SJSA1 (cell line): ENCODE data around the gene FIZ1. TPM values are rescaled to one million over a fixed set of nuclear protein-coding genes. Genes with fewer than 3 reads are reported as not detected.

Experiments
- DNase-seq, 2 experiments: peaks; one replicate each; pipeline ENCODE4 v3.0.0-alpha.2; 2015 to 2020; ENCODE audit warnings: low spot score in 2 of 2, low read depth in 1 of 2
- H3K27ac ChIP-seq: fragments of 250-450 bp; sonication (Bioruptor Pico); 2 replicates; pipeline ENCODE4 v1.5.1; 2020; ENCODE audit warnings: mild to moderate bottlenecking, moderate library complexity
- H3K27me3 ChIP-seq: fragments of 250-450 bp; sonication (Bioruptor Pico); replicated peaks from 2 replicates; pipeline ENCODE4 v1.5.1; 2020; ENCODE audit warnings: mild to moderate bottlenecking, moderate library complexity
- H3K36me3 ChIP-seq: fragments of 250-450 bp; sonication (Bioruptor Pico); 2 replicates; pipeline ENCODE4 v1.5.1; 2020; ENCODE audit warnings: mild to moderate bottlenecking
- H3K4me1 ChIP-seq: fragments of 250-450 bp; sonication (Bioruptor Pico); replicated peaks from 2 replicates; pipeline ENCODE4 v1.6.1; 2021; ENCODE audit warnings: mild to moderate bottlenecking
- H3K4me3 ChIP-seq: fragments of 250-450 bp; sonication (Bioruptor Pico); 2 replicates; pipeline ENCODE4 v1.5.1; 2020; ENCODE audit warnings: mild to moderate bottlenecking
- H3K9me3 ChIP-seq: fragments of 250-450 bp; sonication (Bioruptor Pico); replicated peaks from 2 replicates; pipeline ENCODE4 v1.5.1; 2020; ENCODE audit warnings: mild to moderate bottlenecking
- total RNA-seq: library from RNA; depleted of rRNA; stranded (reverse); fragments of >200 nt; shearing (Covaris generic); gene quantifications from 2 replicates; pipeline ENCODE4 v1.2.3, GENCODE V29; 2014

Gene FIZ1
- total RNA-seq, 1 experiment from 2014 or later = 5.4 TPM

DNA sequence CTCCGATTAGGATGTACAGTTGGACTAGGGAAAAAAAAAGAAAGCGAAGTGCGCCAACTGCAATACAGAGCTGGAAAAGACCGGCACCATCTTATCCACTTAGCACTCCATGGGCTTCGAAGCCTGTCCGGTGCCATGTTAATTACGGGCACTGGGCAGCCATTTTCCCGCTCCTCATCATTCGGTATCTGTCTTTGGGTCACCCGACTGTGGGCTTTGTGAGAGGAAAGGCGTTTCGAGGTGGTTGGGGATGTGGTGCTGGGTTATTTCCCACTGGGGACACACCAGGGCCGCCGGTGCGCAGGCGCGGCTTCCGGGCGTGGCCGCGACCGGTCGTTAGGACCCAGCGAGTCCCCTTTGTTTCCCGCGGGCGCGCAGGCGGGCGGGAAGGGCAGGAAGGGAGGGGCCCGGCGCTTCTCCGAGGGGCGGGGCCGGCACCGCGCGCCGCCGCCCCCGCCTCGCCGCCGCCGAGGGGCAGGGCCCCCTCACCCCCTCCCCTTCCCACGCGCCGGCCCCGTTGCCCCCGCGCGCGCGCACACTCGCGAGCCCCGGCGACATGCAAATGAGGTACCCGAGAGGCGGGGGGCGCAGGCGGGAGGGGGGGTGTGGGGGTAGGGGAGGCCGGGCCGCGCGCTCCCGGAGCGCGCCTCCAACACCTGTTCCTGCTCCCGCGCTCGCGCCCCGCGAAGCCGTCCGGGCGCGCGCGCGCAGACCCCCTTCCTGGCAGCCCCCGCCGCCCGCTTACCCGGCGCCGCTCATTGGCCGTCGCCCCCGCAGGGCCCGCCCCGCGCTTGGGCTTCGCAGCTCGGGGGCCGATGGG, 735 bp upstream of the FIZ1 start, which contains the start of gene ZNF524:
Gene ZNF524, plus strand, starts transcription at position 447 of the 820 bp plus-strand sequence. CDS start 1,825 bp downstream, outside the sequence.
- Histone ChIP-seq H3K4me3 (peak within 1 kb of the TSS; percentile 64), H3K27ac (peak within 1 kb of the TSS; percentile 93), H3K27me3 (no peaks in the 10 kb centered on the region), H3K36me3 (peaks cover 34% of the 10 kb centered on the region), H3K4me1 (peaks cover 13% of the 10 kb centered on the region), H3K9me3 (no peaks in the 10 kb centered on the region)
- DNase-seq = peak; percentile 86 to 99

DNA sequence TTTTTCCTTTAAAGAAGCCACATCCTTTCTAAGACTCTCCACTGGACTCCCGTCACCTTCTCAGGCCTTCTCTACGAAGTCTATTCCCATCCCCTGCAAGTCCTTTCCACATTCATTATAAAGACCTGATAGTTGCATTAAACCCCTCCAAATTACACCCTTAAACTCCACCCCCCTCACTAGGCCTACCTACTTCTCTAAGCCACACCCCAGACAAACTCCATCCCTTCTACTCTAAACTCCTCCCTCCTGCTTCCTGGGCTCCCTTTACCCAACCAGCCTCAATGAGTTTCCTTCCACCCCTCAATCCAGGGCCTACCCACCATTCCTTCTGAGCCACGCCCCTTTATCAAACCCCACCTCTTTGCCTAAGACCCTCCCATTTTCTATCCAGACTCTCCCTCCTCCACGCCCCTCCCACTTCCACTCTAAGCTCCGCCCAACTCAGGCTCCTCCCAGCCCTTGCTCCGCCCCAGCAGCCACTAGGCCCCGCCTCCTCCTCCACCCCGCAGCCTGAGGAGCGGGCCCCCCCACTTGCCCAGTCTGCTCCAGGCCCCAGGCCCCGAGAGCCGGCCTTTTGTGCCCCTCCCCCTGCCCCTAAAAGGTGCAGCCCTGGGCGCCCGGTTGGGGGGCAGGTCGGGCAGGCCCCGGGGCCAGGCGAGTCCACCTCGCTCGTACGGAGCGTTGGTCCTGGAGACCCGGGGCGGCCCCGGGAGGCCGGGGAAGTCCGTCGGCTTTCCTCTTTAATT, 424 bp downstream of the FIZ1 start:
- peak overlapping the region; percentile 93 for H3K27ac ChIP-seq
- H3K4me1 ChIP-seq = peaks cover 5% of the 10 kb centered on the region
- peak overlapping the region; percentile 64 for H3K4me3 ChIP-seq
- H3K27me3 ChIP-seq = no peaks in the 10 kb centered on the region
- H3K36me3 ChIP-seq = peaks cover 39% of the 10 kb centered on the region
- peak; percentile 96 to 99 for DNase-seq
- no peaks in the 10 kb centered on the region for H3K9me3 ChIP-seq

DNA sequence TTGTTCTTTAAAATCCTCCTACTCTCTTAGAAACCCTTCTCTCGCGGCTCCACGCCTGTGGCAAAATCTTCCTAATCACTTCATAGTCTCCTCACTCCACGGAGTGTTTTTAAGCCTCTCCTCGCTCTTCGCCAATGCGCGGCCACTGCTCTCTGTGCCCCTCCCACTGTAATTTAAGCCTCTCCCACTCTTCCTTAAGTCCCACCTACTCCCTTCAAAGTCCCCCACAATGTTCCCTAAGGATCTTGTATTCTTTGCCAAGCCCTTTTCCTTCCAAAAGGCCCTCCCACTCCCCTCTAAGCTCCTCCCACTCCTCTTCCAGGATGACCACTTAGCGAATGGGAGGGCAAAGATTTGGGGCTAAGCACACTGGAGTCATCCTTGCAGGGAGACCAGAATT, 1.3 kb downstream of the FIZ1 start:
- Histone ChIP-seq H3K9me3 (no peaks in the 10 kb centered on the region), H3K4me3 (no peak overlapping the region)
- DNase-seq = no peak

DNA sequence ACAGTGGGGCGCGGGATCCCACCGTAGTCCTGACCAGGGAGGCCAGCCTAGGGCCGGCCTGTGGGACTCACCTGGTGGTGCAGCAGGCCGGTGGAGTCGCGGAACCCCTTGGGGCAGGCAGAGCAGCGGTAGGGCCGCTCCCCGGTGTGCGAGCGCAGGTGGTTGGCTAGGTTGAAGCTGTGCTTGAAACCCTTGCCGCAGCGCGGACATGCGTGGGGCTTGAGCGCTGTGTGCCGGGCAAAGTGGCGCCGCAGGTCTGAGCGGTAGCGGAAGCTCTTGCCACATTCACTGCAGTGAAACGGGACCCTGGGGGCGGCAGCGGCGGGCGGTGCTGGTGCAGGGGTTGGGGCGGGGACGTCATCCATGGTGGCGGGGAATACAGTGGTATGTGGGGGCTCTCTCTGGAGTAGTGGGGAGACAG, 1.8 kb downstream of the FIZ1 start:
- DNase-seq = no peak
- Histone ChIP-seq H3K27ac (no peak overlapping the region), H3K36me3 (peaks cover 45% of the 10 kb centered on the region), H3K27me3 (no peaks in the 10 kb centered on the region), H3K9me3 (no peaks in the 10 kb centered on the region), H3K4me3 (no peak overlapping the region), H3K4me1 (peaks cover 5% of the 10 kb centered on the region)

More for the DNA sequence above, 1.3 kb downstream of the FIZ1 start:
- Histone ChIP-seq H3K27ac (no peak overlapping the region), H3K27me3 (no peaks in the 10 kb centered on the region), H3K36me3 (peaks cover 43% of the 10 kb centered on the region), H3K4me1 (peaks cover 5% of the 10 kb centered on the region)

DNA sequence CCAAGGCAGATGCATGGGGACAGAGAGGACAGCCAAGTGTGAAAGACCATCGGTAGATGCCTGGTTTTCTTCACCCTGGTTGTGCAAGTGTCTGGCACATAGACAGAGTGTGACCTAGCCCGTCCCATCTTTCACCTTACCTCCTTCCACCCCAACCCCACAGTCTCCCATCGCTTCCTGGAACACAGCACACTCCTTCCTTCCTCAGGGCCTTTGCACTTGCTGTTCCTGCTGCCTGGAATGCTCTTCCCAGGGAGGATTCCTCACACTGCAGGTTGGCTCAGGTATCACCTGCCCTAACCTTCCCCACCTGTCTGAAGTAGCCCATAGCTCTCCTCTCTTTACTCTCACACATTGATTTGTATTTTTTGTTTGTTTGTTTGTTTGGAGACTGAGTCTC, 3.0 kb downstream of the FIZ1 start:
- Histone ChIP-seq H3K27me3 (no peaks in the 10 kb centered on the region), H3K4me1 (peaks cover 5% of the 10 kb centered on the region), H3K27ac (no peak overlapping the region), H3K9me3 (no peaks in the 10 kb centered on the region), H3K4me3 (no peak overlapping the region), H3K36me3 (peaks cover 50% of the 10 kb centered on the region)
- no peak for DNase-seq

DNA sequence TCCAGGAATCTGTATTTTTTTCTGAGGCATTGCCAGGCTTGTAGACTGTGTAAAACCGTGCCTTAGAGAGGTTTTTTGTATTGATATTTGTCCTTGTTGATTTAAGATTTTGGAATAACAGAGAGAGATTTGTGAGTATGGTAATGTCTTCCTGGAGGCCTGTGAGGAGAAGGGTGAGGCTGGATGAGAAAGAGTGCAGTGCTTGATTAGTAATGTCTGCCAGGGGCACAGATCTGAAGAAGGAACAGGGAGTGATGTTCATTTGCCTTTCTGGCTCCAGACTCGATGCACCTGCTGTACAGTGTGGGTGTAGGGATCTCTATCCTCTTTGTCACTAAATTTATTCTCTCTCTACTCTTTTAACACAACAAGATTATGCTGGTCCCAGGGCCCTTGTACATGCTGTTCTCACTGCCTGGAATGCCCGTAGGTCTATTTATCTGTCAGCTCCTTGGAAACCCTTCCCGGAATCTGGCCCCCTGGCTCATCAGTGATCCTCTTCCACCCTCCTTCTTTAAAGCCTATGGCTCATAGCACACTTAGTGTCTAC, 4.2 kb downstream of the FIZ1 start:
- peaks cover 50% of the 10 kb centered on the region for H3K36me3 ChIP-seq
- H3K27ac ChIP-seq = no peak overlapping the region
- no peaks in the 10 kb centered on the region for H3K9me3 ChIP-seq
- no peak overlapping the region for H3K4me3 ChIP-seq
- no peaks in the 10 kb centered on the region for H3K4me1 ChIP-seq
- no peaks in the 10 kb centered on the region for H3K27me3 ChIP-seq
- DNase-seq = no peak

DNA sequence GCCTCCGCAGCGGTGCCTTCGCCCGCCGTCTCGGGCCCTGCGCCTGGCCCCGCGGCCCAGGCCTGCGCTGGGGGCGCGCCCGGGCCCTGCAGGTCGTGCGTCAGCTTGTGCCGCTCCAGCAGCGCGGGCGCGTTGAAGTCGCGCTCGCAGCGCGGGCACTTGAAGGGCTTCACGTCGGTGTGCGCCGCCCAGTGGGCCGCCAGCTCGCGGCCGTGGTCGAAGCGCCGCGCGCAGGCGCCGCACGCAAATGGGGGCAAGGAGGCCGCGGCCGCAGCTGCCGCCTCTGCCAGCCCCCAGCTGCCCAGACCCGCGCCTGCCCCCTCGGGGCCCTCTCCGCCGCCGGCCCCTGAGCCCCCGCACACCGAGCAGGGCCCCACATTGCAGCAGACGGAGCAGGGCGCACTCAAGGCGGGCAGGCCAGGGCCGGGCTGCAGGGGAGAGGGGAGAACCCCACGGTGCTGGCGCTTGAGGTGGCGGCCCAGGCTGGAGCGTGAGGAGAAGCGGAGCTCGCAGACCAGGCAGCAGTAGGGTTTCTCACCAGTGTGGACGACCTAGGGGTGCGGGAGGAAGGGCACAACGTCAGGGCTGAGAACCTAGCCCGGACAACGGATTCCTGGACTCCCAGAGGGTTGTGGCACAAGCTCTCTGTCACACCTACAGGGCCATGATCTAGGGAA, 6.1 kb downstream of the FIZ1 start:
- no peak overlapping the region for H3K27ac ChIP-seq
- no peaks in the 10 kb centered on the region for H3K27me3 ChIP-seq
- no peaks in the 10 kb centered on the region for H3K4me1 ChIP-seq
- H3K9me3 ChIP-seq = no peaks in the 10 kb centered on the region
- no peak for DNase-seq
- peaks cover 48% of the 10 kb centered on the region for H3K36me3 ChIP-seq
- H3K4me3 ChIP-seq = no peak overlapping the region

DNA sequence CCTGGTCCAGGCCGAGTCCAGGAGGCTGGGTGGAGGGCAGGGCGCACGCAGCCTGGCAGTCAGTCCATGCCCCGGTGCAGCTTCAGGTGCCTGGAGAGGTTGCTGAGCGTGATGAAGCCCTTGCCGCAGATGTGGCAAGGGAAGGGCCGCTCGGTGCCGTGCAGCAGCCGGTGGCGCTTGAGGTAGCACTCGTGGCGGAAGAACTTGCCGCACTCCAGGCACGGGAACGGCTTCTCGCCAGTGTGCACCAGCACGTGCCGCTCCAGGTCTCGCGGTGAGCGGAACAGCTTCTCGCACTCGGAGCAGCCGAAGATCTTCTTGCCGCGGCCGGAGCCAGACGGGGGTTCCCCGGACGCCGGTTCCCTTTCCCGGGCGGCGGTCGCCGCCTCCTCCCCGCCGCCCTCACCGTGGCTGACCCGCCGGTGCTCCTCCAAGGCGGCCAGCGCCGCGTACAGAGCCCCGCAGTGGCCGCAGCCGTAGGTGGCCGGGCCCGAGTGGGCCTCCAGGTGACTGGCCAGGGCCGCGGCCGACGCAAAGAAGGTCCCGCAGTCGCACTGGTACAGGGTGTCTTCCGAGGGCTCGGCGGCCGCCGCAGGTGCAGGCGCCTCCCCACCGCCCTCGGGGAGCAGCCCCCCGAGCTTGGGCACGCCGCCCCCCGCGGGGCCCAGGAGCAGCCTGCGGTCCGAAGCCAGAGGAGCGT, 6.8 kb downstream of the FIZ1 start:
- Histone ChIP-seq H3K27ac (no peak overlapping the region), H3K4me3 (no peak overlapping the region)

DNA sequence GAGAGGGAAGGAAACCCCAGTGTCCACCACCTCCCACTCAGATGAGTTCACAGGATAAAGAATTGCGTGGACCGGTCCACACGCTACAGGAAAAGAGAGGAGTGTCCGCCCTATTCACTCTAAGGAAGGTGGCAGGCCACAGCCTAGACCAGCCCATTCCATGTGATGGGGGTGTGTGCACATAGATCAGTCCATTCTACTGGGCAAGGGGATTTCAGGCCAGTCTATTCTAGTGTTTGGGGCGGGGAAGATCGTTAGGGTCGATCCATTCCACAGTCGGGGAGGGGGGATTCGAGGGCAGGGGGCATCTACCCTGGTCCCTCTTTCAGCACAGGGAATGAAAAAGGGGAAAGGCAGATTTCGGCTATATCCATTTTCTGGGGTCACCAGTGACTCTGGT, 7.8 kb downstream of the FIZ1 start:
- Histone ChIP-seq H3K4me1 (peaks cover 9% of the 10 kb centered on the region), H3K27me3 (no peaks in the 10 kb centered on the region), H3K36me3 (peaks cover 31% of the 10 kb centered on the region), H3K4me3 (no peak overlapping the region), H3K27ac (no peak overlapping the region), H3K9me3 (no peaks in the 10 kb centered on the region)
- no peak for DNase-seq

More for the DNA sequence above, 6.8 kb downstream of the FIZ1 start:
- Histone ChIP-seq H3K4me1 (no peaks in the 10 kb centered on the region), H3K27me3 (no peaks in the 10 kb centered on the region), H3K36me3 (peaks cover 41% of the 10 kb centered on the region), H3K9me3 (no peaks in the 10 kb centered on the region)
- DNase-seq = no peak

DNA sequence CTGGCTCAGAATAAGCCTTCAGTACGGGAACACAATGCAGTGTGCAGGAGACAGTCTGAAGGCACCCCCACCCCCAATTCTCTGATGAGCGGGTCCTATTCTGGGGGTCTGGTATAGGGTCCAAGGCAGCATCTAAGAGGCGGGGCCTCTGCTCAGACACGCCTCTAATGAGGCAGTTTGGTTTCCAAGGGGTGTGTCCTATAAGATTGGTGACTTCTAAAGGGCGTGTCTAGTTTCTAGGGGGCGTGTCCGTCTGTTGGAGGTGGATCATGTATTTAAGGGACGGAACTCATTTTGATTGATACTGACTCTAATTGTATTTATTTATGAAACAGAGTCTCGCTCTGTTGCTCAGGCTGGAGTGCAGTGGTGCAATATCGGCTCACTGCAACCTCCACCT, 8.7 kb downstream of the FIZ1 start:
- H3K4me1 ChIP-seq = peaks cover 18% of the 10 kb centered on the region
- DNase-seq = no peak

DNA sequence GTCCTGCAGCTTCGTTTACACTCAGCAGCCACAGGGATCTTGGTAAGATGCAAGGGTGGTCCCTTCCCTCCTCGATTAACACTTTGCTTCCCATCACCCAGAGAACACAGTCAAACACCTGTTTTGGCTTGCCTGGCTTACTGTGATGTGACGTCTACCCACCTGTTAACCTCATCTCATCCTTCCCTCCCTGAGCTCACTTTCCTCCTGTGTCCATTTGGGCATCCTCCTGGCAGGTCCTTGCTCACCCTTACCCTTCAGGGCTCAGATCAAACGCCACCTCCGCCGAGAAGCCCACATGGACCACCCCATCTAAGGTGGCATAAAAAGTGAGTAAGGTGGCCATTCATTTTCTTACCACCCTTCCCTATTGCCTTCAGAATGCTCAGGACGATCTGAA, 9.2 kb downstream of the FIZ1 start:
- no peak overlapping the region for H3K27ac ChIP-seq
- no peak for DNase-seq
- H3K36me3 ChIP-seq = peaks cover 16% of the 10 kb centered on the region

More for the DNA sequence above, 8.7 kb downstream of the FIZ1 start:
- Histone ChIP-seq H3K9me3 (no peaks in the 10 kb centered on the region), H3K4me3 (no peak overlapping the region), H3K27ac (no peak overlapping the region), H3K36me3 (peaks cover 21% of the 10 kb centered on the region), H3K27me3 (no peaks in the 10 kb centered on the region)

DNA sequence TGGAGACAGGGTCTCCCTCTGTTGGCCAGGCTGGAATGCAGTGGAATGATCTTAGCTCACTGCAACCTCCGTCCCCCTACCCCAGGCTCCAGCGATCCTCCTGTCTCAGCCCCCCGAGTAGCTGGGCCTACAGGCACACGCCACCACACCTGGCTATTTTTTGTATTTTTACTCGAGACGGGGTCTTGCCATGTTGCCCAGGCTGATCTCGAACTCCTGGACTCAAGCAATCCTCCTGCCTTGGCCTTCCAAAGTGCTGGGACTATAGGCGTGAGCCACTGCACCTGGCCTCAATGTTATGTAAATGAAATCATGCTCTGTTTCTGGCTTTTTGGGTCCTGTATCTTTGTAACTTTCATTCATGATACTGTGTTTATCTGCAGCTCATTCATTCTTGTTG, 10.6 kb downstream of the FIZ1 start:
- DNase-seq = no peak
- Histone ChIP-seq H3K4me1 (peaks cover 26% of the 10 kb centered on the region), H3K4me3 (no peak overlapping the region), H3K27me3 (no peaks in the 10 kb centered on the region), H3K27ac (no peak overlapping the region), H3K36me3 (peaks cover 11% of the 10 kb centered on the region; the same call in 1 of the 2 replicates), H3K9me3 (no peaks in the 10 kb centered on the region)

More for the DNA sequence above, 9.2 kb downstream of the FIZ1 start:
- Histone ChIP-seq H3K9me3 (no peaks in the 10 kb centered on the region), H3K4me1 (peaks cover 23% of the 10 kb centered on the region), H3K4me3 (no peak overlapping the region), H3K27me3 (no peaks in the 10 kb centered on the region)
